ENCODE measurements around the gene SNX24. TPM values are rescaled to one million over a fixed set of nuclear protein-coding genes. Genes with fewer than 3 reads are reported as not detected.

Gene SNX24
- total and polyA plus RNA-seq, 2 experiments from 2014 or later: 18.0 to 27.5 TPM

DNA sequence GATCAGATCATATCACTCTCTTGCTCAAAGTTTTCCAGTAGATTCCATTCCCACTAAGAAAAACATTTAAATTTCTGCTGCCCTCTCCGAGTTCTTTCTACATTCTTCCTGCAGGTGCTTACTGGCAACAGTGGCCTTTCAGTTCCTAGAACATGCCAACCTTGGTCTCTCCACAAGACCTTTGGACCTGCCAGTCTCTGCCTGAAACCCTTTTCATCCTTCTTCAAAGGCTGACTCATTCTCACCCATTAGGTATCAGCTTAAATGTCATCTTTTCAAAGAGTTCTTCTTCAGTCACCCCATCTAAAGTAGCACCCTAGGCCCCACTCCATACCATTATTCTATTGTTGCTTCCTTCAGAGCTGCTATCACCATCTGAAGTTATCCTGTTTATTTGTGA lies 169.3 kb downstream of the SNX24 start (continued):
- TF ChIP-seq, protein P1, sequence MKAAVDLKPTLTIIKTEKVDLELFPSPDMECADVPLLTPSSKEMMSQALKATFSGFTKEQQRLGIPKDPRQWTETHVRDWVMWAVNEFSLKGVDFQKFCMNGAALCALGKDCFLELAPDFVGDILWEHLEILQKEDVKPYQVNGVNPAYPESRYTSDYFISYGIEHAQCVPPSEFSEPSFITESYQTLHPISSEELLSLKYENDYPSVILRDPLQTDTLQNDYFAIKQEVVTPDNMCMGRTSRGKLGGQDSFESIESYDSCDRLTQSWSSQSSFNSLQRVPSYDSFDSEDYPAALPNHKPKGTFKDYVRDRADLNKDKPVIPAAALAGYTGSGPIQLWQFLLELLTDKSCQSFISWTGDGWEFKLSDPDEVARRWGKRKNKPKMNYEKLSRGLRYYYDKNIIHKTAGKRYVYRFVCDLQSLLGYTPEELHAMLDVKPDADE (IDR thresholded peaks at IDR 0.05): no peak
- TF ChIP-seq, protein P2, sequence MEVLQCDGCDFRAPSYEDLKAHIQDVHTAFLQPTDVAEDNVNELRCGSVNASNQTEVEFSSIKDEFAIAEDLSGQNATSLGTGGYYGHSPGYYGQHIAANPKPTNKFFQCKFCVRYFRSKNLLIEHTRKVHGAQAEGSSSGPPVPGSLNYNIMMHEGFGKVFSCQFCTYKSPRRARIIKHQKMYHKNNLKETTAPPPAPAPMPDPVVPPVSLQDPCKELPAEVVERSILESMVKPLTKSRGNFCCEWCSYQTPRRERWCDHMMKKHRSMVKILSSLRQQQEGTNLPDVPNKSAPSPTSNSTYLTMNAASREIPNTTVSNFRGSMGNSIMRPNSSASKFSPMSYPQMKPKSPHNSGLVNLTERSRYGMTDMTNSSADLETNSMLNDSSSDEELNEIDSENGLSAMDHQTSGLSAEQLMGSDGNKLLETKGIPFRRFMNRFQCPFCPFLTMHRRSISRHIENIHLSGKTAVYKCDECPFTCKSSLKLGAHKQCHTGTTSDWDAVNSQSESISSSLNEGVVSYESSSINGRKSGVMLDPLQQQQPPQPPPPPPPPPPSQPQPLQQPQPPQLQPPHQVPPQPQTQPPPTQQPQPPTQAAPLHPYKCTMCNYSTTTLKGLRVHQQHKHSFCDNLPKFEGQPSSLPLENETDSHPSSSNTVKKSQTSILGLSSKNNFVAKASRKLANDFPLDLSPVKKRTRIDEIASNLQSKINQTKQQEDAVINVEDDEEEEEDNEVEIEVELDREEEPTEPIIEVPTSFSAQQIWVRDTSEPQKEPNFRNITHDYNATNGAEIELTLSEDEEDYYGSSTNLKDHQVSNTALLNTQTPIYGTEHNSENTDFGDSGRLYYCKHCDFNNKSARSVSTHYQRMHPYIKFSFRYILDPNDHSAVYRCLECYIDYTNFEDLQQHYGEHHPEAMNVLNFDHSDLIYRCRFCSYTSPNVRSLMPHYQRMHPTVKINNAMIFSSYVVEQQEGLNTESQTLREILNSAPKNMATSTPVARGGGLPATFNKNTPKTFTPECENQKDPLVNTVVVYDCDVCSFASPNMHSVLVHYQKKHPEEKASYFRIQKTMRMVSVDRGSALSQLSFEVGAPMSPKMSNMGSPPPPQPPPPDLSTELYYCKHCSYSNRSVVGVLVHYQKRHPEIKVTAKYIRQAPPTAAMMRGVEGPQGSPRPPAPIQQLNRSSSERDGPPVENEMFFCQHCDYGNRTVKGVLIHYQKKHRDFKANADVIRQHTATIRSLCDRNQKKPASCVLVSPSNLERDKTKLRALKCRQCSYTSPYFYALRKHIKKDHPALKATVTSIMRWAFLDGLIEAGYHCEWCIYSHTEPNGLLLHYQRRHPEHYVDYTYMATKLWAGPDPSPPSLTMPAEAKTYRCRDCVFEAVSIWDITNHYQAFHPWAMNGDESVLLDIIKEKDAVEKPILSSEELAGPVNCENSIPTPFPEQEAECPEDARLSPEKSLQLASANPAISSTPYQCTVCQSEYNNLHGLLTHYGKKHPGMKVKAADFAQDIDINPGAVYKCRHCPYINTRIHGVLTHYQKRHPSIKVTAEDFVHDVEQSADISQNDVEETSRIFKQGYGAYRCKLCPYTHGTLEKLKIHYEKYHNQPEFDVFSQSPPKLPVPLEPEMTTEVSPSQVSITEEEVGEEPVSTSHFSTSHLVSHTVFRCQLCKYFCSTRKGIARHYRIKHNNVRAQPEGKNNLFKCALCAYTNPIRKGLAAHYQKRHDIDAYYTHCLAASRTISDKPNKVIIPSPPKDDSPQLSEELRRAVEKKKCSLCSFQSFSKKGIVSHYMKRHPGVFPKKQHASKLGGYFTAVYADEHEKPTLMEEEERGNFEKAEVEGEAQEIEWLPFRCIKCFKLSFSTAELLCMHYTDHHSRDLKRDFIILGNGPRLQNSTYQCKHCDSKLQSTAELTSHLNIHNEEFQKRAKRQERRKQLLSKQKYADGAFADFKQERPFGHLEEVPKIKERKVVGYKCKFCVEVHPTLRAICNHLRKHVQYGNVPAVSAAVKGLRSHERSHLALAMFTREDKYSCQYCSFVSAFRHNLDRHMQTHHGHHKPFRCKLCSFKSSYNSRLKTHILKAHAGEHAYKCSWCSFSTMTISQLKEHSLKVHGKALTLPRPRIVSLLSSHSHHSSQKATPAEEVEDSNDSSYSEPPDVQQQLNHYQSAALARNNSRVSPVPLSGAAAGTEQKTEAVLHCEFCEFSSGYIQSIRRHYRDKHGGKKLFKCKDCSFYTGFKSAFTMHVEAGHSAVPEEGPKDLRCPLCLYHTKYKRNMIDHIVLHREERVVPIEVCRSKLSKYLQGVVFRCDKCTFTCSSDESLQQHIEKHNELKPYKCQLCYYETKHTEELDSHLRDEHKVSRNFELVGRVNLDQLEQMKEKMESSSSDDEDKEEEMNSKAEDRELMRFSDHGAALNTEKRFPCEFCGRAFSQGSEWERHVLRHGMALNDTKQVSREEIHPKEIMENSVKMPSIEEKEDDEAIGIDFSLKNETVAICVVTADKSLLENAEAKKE (CRISPR knock-in tag; IDR thresholded peaks at IDR 0.05): no peak
- no peak for TF ChIP-seq EZH2phosphoT487 (IDR thresholded peaks at IDR 0.05; ENCODE audit: unreplicated experiment)

DNA sequence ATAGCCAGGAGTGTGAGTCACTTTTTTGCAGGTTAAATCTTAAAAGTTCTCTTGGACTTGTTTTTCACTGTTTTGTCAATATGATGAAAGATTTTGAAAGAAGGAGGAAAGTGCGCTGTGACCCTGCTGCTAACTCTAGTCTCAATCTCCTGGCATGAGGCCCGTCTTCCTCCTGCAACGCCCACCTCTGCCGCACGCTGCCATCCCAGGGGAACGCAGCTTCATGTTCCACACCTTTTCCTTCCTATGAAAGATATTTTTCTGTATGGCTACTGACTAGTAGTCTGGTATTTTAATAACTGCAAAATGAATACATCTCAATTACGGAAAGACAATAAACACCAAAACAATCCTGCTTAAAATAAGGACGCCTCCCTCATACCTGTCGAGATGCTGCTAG lies 182.8 kb downstream of the SNX24 start:
- Mint-ChIP-seq H3K27me3 (ENCODE audit: insufficient read depth, low read depth, poor library complexity) (peaks cover 5% of the 10 kb centered on the region), H3K36me3 (ENCODE audit: low read depth) (no peaks in the 10 kb centered on the region; the same call in 2 of the 3 replicates), H3K4me1 (peaks cover 14% of the 10 kb centered on the region), H3K4me3 (no peak overlapping the region), H3K9me3 (no peaks in the 10 kb centered on the region), H3K27ac (no peak overlapping the region)
- Histone ChIP-seq H3K9me2 (ENCODE audit: insufficient read depth) (no peaks in the 10 kb centered on the region; the same call in 1 of the 2 replicates), H3K27ac (ENCODE audit: low read depth) (no peak overlapping the region), H3K27me3 (ENCODE audit: insufficient read depth) (no peaks in the 10 kb centered on the region), H3K36me3 (ENCODE audit: insufficient read depth) (no peaks in the 10 kb centered on the region), H3K4me1 (ENCODE audit: insufficient read depth) (peaks cover 10% of the 10 kb centered on the region; the same call in 1 of the 2 replicates), H3K4me2 (no peak overlapping the region), H4K20me1 (replicated peaks; ENCODE audit: insufficient read depth) (no peaks in the 10 kb centered on the region; the same call in 1 of the 2 replicates), H3K4me3 (no peak overlapping the region), H3F3A (replicated peaks; ENCODE audit: low read depth) (no peaks in the 10 kb centered on the region), H3K79me2 (replicated peaks; ENCODE audit: insufficient read depth) (no peaks in the 10 kb centered on the region), H2AFZ (no peak overlapping the region)
- ATAC-seq (no peak), DNase-seq (ENCODE audit: low spot score) (no peak)
- TF ChIP-seq EZH2phosphoT487 (IDR thresholded peaks at IDR 0.05; ENCODE audit: unreplicated experiment) (no peak), ZNF114 (CRISPR knock-in tag; IDR thresholded peaks at IDR 0.05) (no peak), ZNF331 (CRISPR knock-in tag; IDR thresholded peaks at IDR 0.05; ENCODE audit: low read depth) (no peak), NANOG (IDR thresholded peaks at IDR 0.05; ENCODE audit: borderline replicate concordance) (no peak), JUNB (IDR thresholded peaks at IDR 0.05; ENCODE audit: unreplicated experiment) (no peak)
- TF ChIP-seq, protein P2 (CRISPR knock-in tag; IDR thresholded peaks at IDR 0.05): no peak
- TF ChIP-seq, protein P1 (IDR thresholded peaks at IDR 0.05): no peak

Measured in GM23338 (cell line).